Omental fat pad (tissue), 4 donors: ENCODE measurements around the gene RND1. TPM values are rescaled to one million over a fixed set of nuclear protein-coding genes. Genes with fewer than 3 reads are reported as not detected.

Experiments used
- ATAC-seq: fragments of 150-250 bp; one replicate; pipeline ENCODE4 v1.9.1; 2016; ENCODE audit warnings: mild to moderate bottlenecking, moderate library complexity; ENCODE audit not compliant: low FRiP score
- DNase-seq: peaks from one replicate; pipeline ENCODE4 v3.0.0-alpha.2; 2019; ENCODE audit warnings: low spot score
- CTCF ChIP-seq, 3 donors: fragments of 450-650 bp; IDR thresholded peaks; one replicate each; pipeline ENCODE4 v1.5.1; 2016 to 2017; ENCODE audit warnings: antibody characterized with exemption in 3 of 3, mild to moderate bottlenecking in 3 of 3, moderate library complexity in 2 of 3
- total RNA-seq, 4 donors: library from RNA; depleted of rRNA; stranded (reverse); fragments of >200 nt; gene quantifications; one replicate each; pipeline ENCODE4 v1.1.0, GENCODE V29; 2016

The RND1 gene
- total RNA-seq, 4 donors from 2014 or later = 1.3 to 5.8 (median 4.6) TPM

GRCh38 chr12:48815126-48816110, 50.3 kb downstream of the RND1 start:
- no peak for TF ChIP-seq CTCF (IDR thresholded peaks at IDR 0.05)
- peak; percentile 58 for ATAC-seq
- DNase-seq = no peak

GRCh38 chr12:48814262-48815125, 51.2 kb downstream of the RND1 start:
- ATAC-seq (peak; percentile 80), DNase-seq (peak; percentile 88)
- peak in 2 of 3 donors; percentile 82 to 83 for TF ChIP-seq CTCF (IDR thresholded peaks at IDR 0.05)

- ATAC-seq (no peak), DNase-seq (no peak)
- TF ChIP-seq CTCF (IDR thresholded peaks at IDR 0.05) = no peak
Observed at GRCh38 chr12:48813465-48814261, 52.0 kb downstream of the RND1 start.

- ATAC-seq (no peak), DNase-seq (no peak)
- TF ChIP-seq CTCF (IDR thresholded peaks at IDR 0.05) = no peak
Observed at GRCh38 chr12:48812389-48812788, 53.3 kb downstream of the RND1 start.

GRCh38 chr12:48811437-48812090, 54.1 kb downstream of the RND1 start:
- DNase-seq (no peak), ATAC-seq (no peak)
- TF ChIP-seq CTCF (IDR thresholded peaks at IDR 0.05) = no peak

GRCh38 chr12:48810903-48811431, 54.7 kb downstream of the RND1 start:
- no peak for DNase-seq
- no peak for TF ChIP-seq CTCF (IDR thresholded peaks at IDR 0.05)
- ATAC-seq = peak; percentile 55
